NCI-H510A treated with DMSO at 0.1 percent for 48 hours (cell line): ENCODE data around the gene ZNF281.
A peak's percentile ranks its signal among the peaks of the same experiment; 100 is the strongest.
"Not testable (repeated sequence)": the region's sequence is repeated elsewhere in the genome, so short reads cannot be mapped to it uniquely, and the experiment has no call there.

Source experiments
- DNase-seq: peaks from one replicate; lab custom pipeline; 2025; lab: John Stamatoyannopoulos, UW

Gene ZNF281

DNA sequence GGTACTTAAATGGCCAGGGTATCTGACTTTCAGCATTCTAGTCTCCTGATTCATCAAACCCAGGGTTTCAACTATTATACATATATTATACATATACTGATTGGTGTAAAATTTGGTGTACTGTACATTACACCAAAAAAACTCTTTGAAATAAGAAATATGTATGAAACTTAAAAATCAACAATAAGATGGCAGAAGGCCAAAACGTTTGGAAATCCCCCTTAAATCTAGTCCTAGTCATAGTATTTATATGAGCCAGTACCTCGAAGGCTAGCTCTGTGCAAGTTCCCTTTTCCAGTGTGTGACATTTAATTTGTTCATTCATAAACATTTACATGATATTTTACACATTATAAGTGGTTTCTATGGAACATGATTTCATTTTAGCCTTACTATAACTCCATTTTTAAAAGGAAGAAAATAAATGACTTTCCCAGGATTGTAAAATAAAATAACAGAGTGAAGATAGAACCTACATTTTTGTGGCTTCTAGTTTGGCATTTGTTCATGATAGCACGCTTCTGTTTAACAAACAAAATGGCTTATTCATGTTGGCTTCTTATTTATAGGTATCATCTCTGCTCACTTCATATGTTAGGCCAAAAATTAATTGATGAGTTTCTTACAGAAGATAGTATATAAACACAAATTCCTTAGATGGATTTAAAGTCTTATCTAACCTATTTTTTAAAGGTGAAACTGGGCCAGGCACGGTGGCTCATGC lies 18.8 kb upstream of the ZNF281 start:
- no peak for DNase-seq

DNA sequence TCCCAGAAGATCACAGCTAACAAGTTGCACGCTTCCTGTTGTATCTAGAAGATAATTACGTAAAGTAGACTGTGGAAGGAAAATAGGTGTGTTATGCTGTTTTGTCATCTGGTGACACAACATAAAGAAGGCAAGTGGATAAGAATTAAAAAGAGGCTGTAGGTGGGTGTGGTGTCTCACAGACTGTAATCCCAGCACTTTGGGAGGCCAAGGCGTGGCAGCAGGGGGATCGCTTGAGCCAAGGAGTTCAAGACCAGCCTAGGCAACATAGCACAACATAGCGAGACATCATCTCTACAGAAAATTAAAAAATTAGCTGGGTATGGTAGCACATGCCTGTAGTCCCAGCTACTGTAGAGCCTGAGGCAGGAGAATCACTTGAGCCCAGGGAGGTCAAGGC lies 17.9 kb upstream of the ZNF281 start:
- DNase-seq: no peak

DNA sequence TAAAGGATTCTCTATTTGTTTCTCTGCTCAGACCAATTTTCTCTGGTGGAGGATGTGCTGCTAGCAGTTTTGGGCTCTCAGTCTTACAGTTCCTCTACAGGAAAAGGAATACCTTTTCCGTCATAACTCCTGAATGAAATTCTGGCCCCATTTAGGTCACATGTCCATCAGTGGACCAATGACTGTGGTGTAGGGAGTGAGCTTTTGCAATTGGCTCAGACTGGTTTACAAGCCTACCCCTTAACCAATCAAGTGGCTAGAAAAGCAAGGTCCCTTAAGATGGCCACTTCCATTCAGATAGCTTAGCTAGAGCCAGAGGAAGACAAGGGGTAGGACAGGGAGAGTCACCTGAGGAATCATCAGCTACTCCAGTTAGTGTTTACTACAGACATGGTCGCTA lies 16.4 kb upstream of the ZNF281 start:
- no peak for DNase-seq

DNA sequence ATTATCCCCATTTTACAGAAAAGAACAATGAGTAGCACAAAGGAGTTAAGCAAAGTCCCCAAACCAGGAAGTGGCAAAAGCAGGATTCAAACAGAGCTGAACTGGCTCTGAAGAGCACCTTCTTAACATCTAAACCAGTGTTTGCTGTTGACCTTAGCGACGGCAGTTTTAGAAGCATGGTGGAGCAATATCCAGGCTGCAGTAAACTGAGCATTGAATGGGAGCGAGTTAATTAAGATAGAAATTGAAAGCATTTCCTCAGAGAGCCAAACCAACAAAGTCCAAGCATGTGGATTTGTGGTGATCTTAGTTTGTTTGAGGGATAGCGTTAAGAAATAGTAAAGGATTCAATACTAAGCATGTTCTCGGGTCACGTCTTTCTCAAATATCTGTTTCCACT lies 13.4 kb upstream of the ZNF281 start:
- no peak for DNase-seq

DNA sequence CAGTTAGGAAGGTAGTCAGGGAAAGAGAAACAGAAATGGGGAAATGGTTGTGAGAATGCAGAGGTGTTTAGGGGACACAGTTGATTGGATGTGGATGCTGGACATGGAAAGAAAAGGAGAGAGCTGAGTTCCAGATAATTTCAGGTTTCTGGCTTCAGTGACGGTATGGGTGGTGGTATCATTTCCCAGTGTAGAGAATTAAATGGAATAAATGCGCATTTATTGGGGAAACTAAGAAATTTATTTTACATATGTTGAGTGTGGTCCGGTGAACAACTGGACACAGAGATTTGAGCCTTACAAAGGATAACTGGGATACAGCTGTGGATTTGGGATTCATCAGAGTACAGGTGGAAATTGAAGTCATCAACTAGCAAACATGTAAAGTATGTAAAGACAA lies 12.4 kb upstream of the ZNF281 start:
- no peak for DNase-seq

DNA sequence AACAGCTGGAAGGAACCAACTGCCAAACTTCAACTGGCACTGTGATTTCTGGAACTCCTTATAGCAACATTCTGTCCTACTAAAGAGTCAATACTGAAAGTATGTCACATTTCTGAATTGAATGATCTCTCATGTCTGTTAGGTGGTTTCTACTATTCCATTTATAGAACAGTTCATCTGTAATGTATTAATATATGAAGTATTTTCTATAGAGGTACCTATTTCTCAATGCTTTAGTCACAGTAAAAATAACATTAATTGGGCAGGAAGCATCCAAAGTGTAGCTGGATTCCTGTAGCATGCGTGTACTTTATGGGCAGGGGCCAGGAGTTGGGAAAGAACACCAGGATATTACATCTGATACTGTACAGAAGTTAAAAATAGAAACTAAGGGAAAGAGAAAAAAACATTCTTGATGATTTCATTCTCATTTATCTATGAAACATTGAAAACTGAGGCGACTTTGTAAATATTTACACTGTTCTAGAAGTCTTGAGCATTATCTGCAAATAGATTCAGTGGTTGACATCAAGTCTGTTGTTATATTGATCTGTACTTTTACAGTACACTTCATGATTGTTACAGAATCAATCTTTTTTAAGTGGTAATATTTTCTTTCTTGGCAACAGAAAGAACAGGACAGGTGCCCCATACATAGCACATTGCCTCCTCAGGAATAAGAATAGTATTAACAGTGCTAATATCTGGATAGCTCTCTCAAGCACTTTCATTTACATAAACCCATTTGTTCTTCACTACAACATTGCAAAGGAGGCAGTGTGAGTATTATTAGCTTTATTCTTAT lies 6.2 kb upstream of the ZNF281 start:
- no peak for DNase-seq

DNA sequence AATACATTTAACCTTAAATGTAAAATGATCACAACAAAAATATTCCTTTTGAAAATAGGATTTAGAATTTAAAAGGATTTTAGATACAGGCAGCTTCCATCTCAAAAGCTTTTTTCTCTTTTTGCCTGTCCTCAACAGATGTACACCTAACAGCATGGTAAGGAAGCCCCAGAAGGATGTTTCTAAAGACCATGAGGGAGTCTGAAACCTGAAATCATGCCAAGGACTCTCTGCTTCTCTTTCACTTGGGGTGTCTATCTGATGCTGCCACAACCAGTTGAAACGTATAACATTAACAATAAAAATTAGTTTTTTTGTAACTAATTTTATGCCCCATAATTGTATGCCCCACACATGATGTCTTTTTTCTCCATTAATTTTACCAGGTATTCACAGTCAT lies 5.4 kb upstream of the ZNF281 start:
- DNase-seq: no peak

DNA sequence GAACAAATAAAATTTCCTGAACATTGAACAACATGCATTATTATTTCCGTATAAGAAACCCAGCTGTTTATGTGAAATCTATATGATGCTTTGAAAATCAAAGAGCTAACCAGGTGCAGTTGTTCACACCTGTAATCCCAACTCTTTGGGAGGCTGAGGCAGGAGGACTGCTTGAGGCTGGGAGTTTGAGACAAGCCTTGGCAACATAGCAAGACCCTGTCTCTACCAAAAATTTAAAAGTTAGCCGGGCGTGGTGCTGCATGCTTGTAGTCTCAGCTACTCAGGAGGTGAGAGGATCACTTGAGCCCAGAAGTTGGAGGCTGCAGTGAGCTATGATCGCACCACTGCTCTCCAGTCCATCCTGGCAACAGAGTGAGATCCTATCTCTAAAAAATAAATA lies 4.8 kb upstream of the ZNF281 start:
- no peak for DNase-seq

DNA sequence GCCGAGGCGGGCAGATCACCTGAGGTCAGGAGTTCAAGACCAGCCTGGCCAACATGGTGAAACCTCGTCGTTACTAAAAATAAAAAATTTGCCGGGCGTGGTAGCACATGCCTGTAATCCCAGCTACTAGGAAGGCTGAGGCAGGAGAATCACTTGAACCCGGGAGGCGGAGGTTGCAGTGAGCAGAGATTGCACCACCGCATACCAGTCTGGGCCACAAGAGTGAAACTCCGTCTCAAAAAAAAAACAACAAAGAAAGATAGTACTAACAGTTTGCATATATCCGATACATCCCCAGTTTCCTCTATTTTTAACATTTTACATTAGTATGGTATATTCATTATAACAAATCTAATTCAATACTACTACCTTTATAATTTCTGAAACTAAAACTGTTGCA lies 3.9 kb upstream of the ZNF281 start:
- DNase-seq: not testable (repeated sequence)

DNA sequence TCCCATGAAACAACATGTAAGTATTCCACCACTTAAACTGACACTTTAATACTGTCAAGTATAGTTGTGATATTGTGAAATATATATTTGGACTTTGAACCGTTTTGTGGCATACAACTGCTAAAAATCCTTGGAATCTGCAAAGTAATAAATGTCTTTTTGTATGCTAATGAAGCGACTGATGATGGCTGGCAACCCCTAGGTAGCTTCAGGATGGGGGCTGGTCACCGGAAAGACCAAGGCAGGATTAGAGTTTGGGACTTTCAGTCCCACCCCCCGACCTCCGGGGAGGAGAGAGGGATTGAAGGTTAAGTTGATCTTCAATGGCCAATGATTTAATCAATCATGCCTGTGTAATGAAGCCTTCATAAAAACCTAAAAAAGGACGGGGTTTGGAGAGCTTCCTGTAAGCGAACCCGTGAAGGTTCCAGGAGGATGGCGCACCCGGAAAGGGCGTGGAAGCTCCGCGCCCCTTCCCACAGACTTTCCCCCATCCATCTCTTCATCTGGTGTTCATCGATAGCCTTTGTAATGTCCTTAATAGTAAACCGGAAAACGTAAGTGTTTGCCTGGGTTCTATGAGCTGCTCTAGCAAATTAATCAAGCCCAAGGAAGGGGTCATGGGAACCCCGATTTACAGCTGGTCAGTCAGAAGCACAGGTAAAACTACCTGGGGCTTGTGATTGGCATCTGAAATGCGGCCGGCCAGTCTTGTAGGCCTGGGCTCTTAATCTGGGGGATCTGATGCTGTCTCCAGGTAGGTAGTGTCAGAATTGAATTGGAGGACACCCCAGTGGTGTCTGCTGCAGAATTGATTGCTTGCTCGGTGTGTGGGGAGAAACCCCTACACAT lies 1.8 kb upstream of the ZNF281 start:
- no peak for DNase-seq

DNA sequence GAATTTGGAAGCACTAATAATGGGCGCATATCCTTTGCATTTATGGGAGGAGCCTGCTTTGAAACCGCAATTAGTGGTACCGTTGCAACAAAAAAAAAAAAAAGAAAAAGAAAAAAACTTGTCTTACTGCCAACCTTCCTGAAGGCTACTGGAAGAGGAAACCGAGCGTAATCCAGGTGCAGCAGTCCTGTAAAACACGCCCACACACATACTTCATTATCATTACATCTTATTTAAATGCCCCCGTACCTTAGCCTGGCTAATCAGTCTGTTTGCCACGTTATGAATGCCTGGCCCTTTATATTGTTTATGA lies 686 bp upstream of the ZNF281 start:
- DNase-seq: peak; percentile 84

DNA sequence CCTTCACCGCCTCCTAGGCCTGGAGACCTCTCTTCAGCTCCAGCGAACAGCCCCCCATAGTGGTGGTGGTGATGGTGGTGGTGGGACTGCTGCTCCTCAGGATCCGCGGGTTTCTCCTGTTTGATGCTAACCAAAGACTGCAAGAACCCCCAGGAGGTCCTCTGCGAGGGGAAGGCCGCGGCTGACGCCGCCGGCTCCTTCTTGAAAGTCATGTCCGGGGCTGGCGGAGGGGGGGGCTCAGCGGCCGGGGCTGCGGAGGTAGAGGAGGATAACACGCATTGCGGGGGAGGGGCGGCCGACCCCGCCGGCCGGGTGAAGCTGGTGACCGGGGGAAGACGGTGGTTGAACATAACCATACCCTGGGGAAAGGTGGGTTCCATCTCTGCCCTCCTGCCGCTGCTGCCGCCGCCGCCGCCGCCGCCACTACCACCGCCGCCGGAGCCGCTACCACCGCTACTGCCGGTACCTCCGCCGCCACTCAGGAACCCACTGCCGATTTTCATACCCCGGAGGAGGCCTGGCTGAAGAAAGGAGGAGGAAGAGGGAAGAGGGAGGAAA lies 554 bp downstream of the ZNF281 start:
- DNase-seq: no peak

DNA sequence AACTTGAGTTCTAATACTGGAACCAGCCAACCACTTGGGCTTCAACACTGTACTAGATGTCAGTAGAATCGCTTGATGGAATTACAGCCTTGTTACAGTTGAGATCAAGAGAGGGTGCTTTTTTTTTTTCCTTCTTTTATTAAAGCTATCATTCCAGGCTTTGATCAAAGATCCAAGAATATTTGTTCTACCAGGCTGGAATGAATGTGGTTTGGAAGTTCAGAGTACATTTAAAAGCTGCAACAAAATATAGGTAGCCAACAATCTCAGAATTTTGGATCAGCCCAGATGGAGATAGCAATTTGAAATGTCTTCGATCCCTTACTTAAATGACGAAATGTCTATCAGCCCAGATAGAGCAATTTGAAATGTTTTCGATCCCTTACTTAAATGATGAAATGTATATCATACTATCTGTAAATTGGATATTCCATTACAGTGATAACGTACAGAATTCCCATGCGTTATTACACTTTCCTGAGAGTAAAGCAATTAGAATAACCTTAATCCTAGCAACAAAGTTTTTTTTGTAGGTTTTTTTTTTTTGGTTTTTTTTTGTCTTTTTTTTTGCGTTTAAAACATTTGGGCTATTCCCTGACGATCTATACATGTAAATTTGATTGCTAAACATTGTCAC lies 3.6 kb downstream of the ZNF281 start:
- no peak for DNase-seq

DNA sequence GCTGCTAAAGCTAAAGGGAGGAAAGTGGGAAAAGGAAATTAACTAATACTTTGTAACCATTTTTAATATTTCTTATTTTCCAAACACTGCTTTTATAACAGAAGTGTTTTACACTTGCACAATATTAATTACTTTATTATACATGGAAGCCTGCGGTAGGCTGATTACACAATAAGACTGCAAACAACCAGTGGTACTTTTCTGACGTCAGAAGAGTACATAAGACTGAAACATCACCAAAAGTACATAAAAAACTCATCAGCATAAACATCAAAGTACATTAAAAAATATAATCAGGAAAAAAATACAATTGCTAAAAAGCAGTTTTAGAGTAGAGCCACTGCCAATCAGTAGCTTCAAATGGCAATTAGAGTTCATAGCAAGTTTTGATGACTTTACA lies 4.6 kb downstream of the ZNF281 start:
- no peak for DNase-seq

DNA sequence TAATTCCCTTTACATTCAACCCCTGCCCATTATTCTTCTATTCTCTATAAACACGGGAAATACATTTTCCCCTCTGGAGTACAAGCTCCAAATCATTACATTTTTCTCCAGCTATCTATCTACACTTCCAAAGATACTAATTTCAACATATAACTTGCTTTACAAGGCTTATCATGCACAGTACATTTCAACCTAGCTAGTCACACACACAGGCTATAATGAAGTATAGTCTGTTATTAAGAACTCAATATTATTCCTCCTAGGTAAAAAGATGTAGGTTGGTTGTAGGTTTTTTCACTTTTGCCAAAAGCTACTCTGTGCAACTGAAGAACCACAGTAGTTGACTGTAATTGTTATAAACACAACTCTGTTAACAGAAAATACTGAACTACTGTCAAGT lies 8.1 kb downstream of the ZNF281 start:
- DNase-seq: no peak

DNA sequence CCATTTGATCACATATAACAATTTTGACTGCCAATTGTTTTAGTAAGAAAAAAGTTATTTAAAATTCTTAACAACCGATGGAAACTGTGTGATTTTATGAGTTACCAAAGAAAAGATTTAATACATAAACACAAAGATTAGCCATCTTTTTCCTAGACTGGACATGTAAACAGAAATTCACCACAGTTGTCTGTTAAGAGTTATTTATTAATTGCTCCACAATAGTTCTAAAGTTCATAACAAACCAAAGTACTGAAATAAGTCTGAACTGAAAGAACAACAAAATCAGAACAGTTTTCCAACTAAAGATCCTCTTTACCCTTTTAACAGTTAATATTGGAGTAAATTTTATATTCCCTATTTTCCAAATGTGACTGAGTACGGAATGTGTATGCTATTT lies 8.6 kb downstream of the ZNF281 start:
- DNase-seq: no peak

DNA sequence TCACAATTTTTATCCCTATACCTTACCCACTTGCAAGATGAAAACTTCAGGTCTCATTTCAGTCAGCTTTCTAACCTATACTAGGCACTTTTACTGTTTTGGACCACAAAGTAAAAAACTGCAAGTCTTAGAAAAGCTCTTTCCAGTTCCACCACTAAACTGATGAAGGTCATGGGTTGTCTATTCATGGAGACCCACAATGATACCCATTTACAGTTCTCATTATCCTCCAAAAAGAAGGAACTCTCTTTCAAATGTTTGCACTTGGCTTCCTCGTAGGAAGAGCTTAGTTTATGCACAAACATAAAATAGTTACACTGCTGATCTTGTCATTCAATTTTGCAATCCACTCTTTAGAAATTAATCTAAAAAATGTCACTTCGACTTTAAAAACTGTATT lies 9.3 kb downstream of the ZNF281 start:
- no peak for DNase-seq

DNA sequence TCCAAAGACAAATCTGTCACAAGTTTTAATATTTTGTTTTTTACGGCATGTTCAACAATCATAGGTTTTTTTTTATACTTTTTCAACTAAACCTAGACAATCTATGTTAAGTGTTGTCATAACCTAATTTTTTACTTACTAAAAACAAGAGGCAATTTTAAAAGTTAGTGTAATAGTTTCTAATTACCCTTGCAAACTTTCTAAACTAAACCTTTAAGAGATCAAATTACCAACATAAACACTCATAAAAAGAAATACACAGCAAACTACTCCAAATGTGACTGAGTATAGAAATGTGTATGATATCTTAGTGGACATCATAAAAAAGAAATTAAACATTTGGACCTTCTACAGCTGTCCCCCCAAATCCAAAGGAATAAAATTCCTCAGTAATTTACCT lies 10.0 kb downstream of the ZNF281 start:
- no peak for DNase-seq

DNA sequence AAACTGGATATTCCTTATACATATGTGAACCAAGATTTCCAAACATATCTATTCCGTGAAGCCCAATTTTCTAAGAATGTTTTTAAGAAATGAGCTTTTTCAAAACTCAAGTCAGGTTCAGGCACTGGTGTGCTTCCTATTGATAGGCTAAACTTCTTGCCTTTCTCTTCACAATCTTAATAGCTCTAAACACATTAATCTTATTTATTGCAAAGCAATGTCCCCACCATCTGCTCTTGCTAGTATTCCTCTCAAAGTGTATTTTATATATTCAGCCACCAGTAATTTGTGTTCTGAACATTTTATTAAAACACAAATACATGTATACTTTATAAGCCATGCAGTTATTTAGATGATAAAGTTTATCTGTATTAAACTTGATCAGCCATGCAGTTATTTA lies 11.5 kb downstream of the ZNF281 start:
- DNase-seq: no peak

DNA sequence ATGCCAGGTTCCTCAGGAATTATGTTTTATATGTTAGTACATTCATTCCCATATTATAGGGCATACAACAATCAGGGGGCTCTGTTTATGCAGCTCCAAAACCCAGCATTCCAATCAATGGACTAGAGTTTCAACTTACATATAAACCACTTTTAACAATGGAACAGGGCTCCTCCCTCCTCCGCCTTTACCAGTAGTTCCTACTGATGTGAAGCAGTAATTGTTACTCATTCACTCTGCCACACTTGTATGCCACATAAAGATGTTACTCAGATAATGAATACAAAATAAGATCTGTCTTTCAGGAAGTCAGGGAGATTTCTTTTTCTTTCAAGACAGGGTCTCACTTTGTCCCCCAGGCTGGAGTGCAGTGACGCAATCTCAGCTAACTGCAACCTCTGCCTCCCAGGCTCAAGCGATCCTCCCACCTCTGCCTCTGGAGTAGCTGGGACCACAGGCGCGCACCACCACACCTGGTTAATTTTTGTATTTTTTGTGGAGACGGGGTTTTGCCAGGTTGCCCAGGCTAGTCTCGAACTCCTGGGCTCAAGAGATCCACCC lies 17.1 kb downstream of the ZNF281 start:
- no peak for DNase-seq

DNA sequence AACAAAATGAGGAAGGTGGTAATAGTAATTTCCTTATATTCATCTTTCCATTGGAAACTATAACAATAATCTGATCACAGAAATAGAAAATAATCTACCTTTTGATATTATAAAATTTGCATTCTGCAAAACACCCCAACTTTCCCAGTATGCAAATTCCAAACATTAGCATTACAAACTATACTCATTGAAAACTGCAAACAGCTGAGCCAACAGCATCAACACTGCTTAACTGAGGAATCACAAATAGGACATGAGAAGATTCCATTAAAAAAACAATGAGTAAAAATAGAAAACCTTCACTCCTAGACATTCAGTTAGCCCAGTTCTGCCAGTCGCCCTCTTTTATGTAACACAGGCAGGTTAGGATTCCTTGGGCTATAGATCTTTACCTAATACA lies 18.1 kb downstream of the ZNF281 start:
- DNase-seq: no peak

DNA sequence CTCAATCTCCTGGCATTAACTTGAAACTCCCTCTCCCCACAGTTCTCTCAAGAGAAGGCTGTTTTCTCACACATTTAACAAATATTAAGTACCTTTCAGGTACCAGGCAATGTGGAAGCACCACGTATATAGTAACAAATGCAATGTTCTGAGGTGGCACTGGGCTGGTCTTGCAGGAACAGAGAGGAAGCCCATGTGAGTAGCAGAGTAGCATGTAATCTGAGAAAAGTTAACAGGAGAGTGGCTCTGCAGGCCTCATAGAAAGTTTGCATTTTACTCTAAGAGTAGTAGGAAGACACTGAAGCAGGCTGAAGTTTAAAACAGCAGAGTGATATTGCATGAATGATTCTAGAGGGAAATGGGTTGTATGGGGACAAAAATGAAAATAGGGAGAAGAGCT lies 21.0 kb downstream of the ZNF281 start:
- no peak for DNase-seq
